Stomach (tissue), 9 donors: ENCODE data around the gene FNDC3B. TPM values are rescaled to one million over a fixed set of nuclear protein-coding genes. Genes with fewer than 3 reads are reported as not detected.
A peak's percentile ranks its signal among the peaks of the same experiment; 100 is the strongest.

ENCODE experiments used
- DNase-seq, 2 donors: peaks; one replicate each; pipeline versions ENCODE4 v3.0.0 to v3.0.0-alpha.2; 2013 to 2019
- H3K27ac ChIP-seq, 5 donors: fragments of 200-600 bp in 4 of 5; sonication (generic) in 4 of 5; one replicate each; pipeline ENCODE4 v1.5.1; 2013 to 2019; ENCODE audit warnings: mild to moderate bottlenecking in 1 of 5, moderate library complexity in 1 of 5
- H3K27me3 ChIP-seq, 3 donors: fragments of 200-600 bp; sonication (generic); one replicate each; pipeline ENCODE4 v1.5.1; 2017 to 2019; ENCODE audit warnings: mixed run types in 1 of 3
- H3K36me3 ChIP-seq, 4 donors: fragments of 200-600 bp; sonication (generic); 1 replicate in 3 of 4; 2 replicates in 1 of 4; pipeline ENCODE4 v1.5.1; 2016 to 2019
- H3K4me1 ChIP-seq, 4 donors: fragments of 200-600 bp; sonication (generic); one replicate each; pipeline ENCODE4 v1.5.1; 2016 to 2019
- H3K4me3 ChIP-seq, 4 donors: fragments of 200-600 bp; sonication (generic) in 3 of 4; one replicate each; pipeline ENCODE4 v1.5.1; 2016 to 2019; ENCODE audit warnings: mild to moderate bottlenecking in 1 of 4
- H3K9me3 ChIP-seq, 4 donors: fragments of 200-600 bp; sonication (generic); one replicate each; pipeline ENCODE4 v1.5.1; 2016 to 2019
- EP300 ChIP-seq: sonication (generic); formaldehyde crosslinking; IDR thresholded peaks from one replicate; pipeline ENCODE4 v1.6.1; 2017; ENCODE audit warnings: antibody characterized with exemption
- POLR2A ChIP-seq, 4 donors: fragments of 450-650 bp; IDR thresholded peaks; one replicate each; pipeline ENCODE4 v1.6.1; 2016; ENCODE audit warnings: antibody characterized with exemption in 4 of 4, control low read depth in 2 of 4, mild to moderate bottlenecking in 1 of 4, moderate library complexity in 1 of 4
- POLR2AphosphoS5 ChIP-seq, 3 donors: sonication (generic); formaldehyde crosslinking; IDR thresholded peaks; one replicate each; pipeline ENCODE4 v1.6.1; 2016; ENCODE audit warnings: antibody characterized with exemption in 3 of 3
- WGBS, 5 donors: extraction: QIAGEN DNeasy Blood & Tissue Kit in 3 of 5; methylation state at CpG; one replicate each; pipeline versions ENCODE4 v1.1.5 to v1.1.7; 2013 to 2018; 5-methylcytosine and 5-hydroxymethylcytosine counted together
- intact Hi-C: fragments of 100-400 bp; cut with DNase I; formaldehyde crosslinking; loops from one replicate; pipeline ENCODE4 v1.15.1; 2023; ENCODE audit warnings: low total_unique reads
- polyA plus RNA-seq, 3 donors: library from polyadenylated mRNA; stranded (reverse); fragments of 200-250 nt; gene quantifications; one replicate each; pipeline ENCODE4 v1.2.3, GENCODE V29; 2013
- total RNA-seq, 5 donors: library from RNA; depleted of rRNA; stranded (reverse); fragments of >200 nt; gene quantifications; one replicate each; pipeline versions ENCODE4 v1.1.0 to v1.2.3, GENCODE V29; 2014 to 2016
- TF ChIP-seq, protein P1 (sequence below), 7 experiments: fragments of 450-650 bp in 4 of 7; fragments of 200-600 bp in 3 of 7; sonication (generic) in 3 of 7; IDR thresholded peaks; one replicate each; pipeline ENCODE4 v1.5.1; 2016 to 2019; ENCODE audit warnings: antibody characterized with exemption in 7 of 7, control low read depth in 2 of 7, mild to moderate bottlenecking in 1 of 7
- donor health status: healthy with polysubstance abuse.
- donor health status: Bipolar disorder and iron deficiency.
- donor health status: healthy.

FNDC3B gene
- total and polyA plus RNA-seq, 8 donors, result 6.0 to 229 (median 53.7) TPM

DNA sequence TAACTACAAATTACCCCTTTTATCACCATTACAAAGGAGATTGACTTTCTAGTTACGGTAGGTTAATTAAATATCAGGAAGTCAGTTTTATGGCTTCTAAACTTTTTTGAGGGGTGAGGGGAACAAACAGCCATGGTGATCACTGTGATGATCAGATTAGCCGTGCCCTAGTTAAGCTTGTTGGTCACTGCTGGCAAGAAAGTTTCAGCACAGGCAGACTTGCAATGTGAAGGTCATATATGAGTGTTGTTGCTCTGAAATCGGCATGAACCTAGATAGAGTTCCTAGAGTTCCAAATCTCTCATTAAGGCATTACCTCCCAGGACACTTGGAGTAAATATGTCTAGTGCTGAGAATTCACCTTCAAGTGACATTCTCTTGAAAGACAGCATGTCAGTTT is 252.3 kb downstream of the FNDC3B start:
- H3K9me3 ChIP-seq, result no peaks in the 10 kb centered on the region
- WGBS, 5 donors, result 74 to 82% (median 77%) methylated on average over 3 of the region's 3 CpGs
- H3K4me3 ChIP-seq, result no peak overlapping the region
- peak overlapping the region in 1 of 5 donors; percentile 14 for H3K27ac ChIP-seq
- DNase-seq, result no peak
- no peak for TF ChIP-seq POLR2A (IDR thresholded peaks at IDR 0.05)
- TF ChIP-seq, protein P1, sequence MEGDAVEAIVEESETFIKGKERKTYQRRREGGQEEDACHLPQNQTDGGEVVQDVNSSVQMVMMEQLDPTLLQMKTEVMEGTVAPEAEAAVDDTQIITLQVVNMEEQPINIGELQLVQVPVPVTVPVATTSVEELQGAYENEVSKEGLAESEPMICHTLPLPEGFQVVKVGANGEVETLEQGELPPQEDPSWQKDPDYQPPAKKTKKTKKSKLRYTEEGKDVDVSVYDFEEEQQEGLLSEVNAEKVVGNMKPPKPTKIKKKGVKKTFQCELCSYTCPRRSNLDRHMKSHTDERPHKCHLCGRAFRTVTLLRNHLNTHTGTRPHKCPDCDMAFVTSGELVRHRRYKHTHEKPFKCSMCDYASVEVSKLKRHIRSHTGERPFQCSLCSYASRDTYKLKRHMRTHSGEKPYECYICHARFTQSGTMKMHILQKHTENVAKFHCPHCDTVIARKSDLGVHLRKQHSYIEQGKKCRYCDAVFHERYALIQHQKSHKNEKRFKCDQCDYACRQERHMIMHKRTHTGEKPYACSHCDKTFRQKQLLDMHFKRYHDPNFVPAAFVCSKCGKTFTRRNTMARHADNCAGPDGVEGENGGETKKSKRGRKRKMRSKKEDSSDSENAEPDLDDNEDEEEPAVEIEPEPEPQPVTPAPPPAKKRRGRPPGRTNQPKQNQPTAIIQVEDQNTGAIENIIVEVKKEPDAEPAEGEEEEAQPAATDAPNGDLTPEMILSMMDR (IDR thresholded peaks at IDR 0.05), result no peak
- no peak for TF ChIP-seq EP300
- peaks cover 0 to 52% (median 25%) of the 10 kb centered on the region in 4 donors for H3K4me1 ChIP-seq
- peaks cover 16 to 62% (median 52%) of the 10 kb centered on the region in 4 donors for H3K36me3 ChIP-seq
- H3K27me3 ChIP-seq, result no peaks in the 10 kb centered on the region
- intact Hi-C loops, result no loop called here

DNA sequence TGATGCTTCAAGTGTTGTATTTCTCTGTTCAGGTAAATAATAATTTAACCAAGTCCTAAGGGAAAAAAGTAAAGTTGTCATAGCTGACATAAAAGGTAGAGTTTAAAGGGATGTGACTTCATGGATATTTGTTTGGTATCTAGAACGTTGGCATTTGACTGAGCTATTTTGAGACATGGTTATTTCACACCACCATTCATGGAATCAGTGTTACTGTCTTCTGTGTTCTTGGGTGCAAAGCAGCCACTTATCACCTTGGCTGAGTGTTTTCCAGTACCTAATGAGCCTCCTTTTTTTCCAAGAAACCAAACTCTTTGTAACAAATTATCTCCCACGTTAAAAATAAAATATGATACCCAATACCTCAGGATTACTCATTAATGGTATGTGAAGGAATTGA is 253.0 kb downstream of the FNDC3B start:
- H3K27me3 ChIP-seq, result no peaks in the 10 kb centered on the region
- H3K36me3 ChIP-seq, result peaks cover 14 to 62% (median 52%) of the 10 kb centered on the region in 4 donors
- H3K9me3 ChIP-seq, result no peaks in the 10 kb centered on the region
- TF ChIP-seq POLR2A (IDR thresholded peaks at IDR 0.05) (no peak), EP300 (no peak), POLR2AphosphoS5 (IDR thresholded peaks at IDR 0.05) (no peak)
- TF ChIP-seq, protein P1 (IDR thresholded peaks at IDR 0.05), result no peak
- no peak for DNase-seq
- no peak overlapping the region for H3K4me3 ChIP-seq
- peaks cover 0 to 44% (median 21%) of the 10 kb centered on the region in 4 donors for H3K4me1 ChIP-seq
- H3K27ac ChIP-seq, result peak overlapping the region in 1 of 5 donors; percentile 14
- intact Hi-C loops, result no loop called here
- 51 to 69% (median 61%) methylated on average over 2 of the region's 2 CpGs for WGBS, 5 donors

DNA sequence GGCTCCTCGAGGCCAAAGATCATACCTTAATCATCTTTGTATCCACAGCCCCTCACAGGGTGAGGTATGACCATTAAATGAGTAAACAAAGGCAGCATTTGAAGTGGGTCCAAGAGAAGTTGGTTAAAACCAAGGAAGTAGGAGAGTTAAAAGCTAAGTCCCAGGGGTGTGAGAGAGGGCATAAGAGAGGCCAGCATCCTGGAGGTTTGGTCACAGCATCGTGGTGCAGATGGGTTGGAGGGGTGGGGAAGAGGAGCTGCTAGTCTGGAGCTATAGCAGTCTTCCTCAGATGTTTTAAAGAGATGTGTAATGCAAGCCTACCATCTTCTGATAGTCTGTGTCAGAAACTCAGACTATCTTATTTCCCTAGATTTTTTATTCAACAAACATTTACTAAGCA is 253.7 kb downstream of the FNDC3B start:
- H3K27ac ChIP-seq, result no peak overlapping the region
- DNase-seq, result no peak
- intact Hi-C loops, result no loop called here
- TF ChIP-seq EP300, result no peak
- TF ChIP-seq, protein P1 (IDR thresholded peaks at IDR 0.05), result no peak
- TF ChIP-seq POLR2AphosphoS5 (IDR thresholded peaks at IDR 0.05), result no peak
- TF ChIP-seq POLR2A (IDR thresholded peaks at IDR 0.05), result no peak
- H3K9me3 ChIP-seq, result no peaks in the 10 kb centered on the region
- H3K4me1 ChIP-seq, result peaks cover 0 to 37% (median 18%) of the 10 kb centered on the region in 4 donors
- WGBS, 5 donors, result 75 to 92% (median 84%) methylated on average over 2 of the region's 2 CpGs
- H3K4me3 ChIP-seq, result no peak overlapping the region
- peaks cover 13 to 55% (median 49%) of the 10 kb centered on the region in 4 donors for H3K36me3 ChIP-seq
- H3K27me3 ChIP-seq, result no peaks in the 10 kb centered on the region

- H3K36me3 ChIP-seq, result peaks cover 20 to 59% (median 49%) of the 10 kb centered on the region in 4 donors
- H3K4me3 ChIP-seq, result no peak overlapping the region
- intact Hi-C loops, result no loop called here
- peaks cover 0 to 26% (median 11%) of the 10 kb centered on the region in 4 donors for H3K4me1 ChIP-seq
- 77 to 91% (median 85%) methylated on average over 6 of the region's 6 CpGs for WGBS, 5 donors
- no peak for DNase-seq
- no peaks in the 10 kb centered on the region for H3K27me3 ChIP-seq
- peak overlapping the region in 2 of 5 donors; percentile 30 to 38 for H3K27ac ChIP-seq
- no peaks in the 10 kb centered on the region for H3K9me3 ChIP-seq
- TF ChIP-seq POLR2A (IDR thresholded peaks at IDR 0.05) (no peak), POLR2AphosphoS5 (IDR thresholded peaks at IDR 0.05) (no peak), EP300 (no peak)
- TF ChIP-seq, protein P1 (IDR thresholded peaks at IDR 0.05), result no peak
Observed at GRCh38 chr3:172294223-172294806, 254.9 kb downstream of the FNDC3B start.
